GM12878 (cell line): Measurements from ENCODE around the gene PCDHGC5. TPM values are rescaled to one million over a fixed set of nuclear protein-coding genes. Genes with fewer than 3 reads are reported as not detected.
A peak's percentile ranks its signal among the peaks of the same experiment; 100 is the strongest.

Source experiments
- BHLHE40 ChIP-seq, 2 experiments: fragments of 450-650 bp in 1 of 2; IDR thresholded peaks; 2 replicates each; pipeline ENCODE4 v1.6.1; 2011 to 2017; ENCODE audit warnings: low read depth in 2 of 2, borderline replicate concordance in 1 of 2, improper control_type of control experiment in 1 of 2, low read length in 1 of 2, mild to moderate bottlenecking in 1 of 2
- CHD4 ChIP-seq: fragments of 200-600 bp; sonication (generic); IDR thresholded peaks from 2 replicates; pipeline ENCODE4 v1.6.1; 2016; ENCODE audit warnings: mild to moderate bottlenecking
- CTCF ChIP-seq, 3 experiments: IDR thresholded peaks in 2 of 3; conservative IDR thresholded peaks in 1 of 3; 2 replicates each; pipeline ENCODE4 v1.5.1; 2011; ENCODE audit warnings: low read depth in 3 of 3, low read length in 3 of 3, mild to moderate bottlenecking in 3 of 3, control low read depth in 2 of 3, moderate library complexity in 2 of 3, inconsistent platforms in 1 of 3, mixed read lengths in 1 of 3; ENCODE audit not compliant: control insufficient read depth in 2 of 3, insufficient read depth in 1 of 3; ENCODE audit errors: extremely low read depth in 1 of 3
- FOXK2 ChIP-seq: fragments of 450-650 bp; IDR thresholded peaks from 2 replicates; pipeline ENCODE4 v1.6.1; 2017; ENCODE audit warnings: mild to moderate bottlenecking, moderate library complexity
- GATAD2B ChIP-seq: fragments of 450-650 bp; conservative IDR thresholded peaks from 2 replicates; pipeline ENCODE4 v1.6.1; 2017; ENCODE audit warnings: low read depth, mild to moderate bottlenecking, moderate library complexity
- MTA2 ChIP-seq: fragments of 450-650 bp; IDR thresholded peaks from 2 replicates; pipeline ENCODE4 v1.6.1; 2016; ENCODE audit warnings: low read depth, mild to moderate bottlenecking, moderate library complexity
- NR2F1 ChIP-seq: fragments of 450-650 bp; conservative IDR thresholded peaks from 2 replicates; pipeline ENCODE4 v1.6.1; 2017; ENCODE audit warnings: mild to moderate bottlenecking
- POLR2A ChIP-seq: IDR thresholded peaks from 2 replicates; pipeline ENCODE4 v1.6.1; 2011; ENCODE audit warnings: low read depth, mild to moderate bottlenecking, low read length
- SP1 ChIP-seq: IDR thresholded peaks from one replicate; pipeline ENCODE4 v1.6.1; 2011; ENCODE audit warnings: low read depth, low read length
- TCF12 ChIP-seq: IDR thresholded peaks from 2 replicates; pipeline ENCODE4 v1.6.1; 2011; ENCODE audit warnings: low read depth, mild to moderate bottlenecking, low read length
- ZNF687 ChIP-seq: fragments of 450-650 bp; IDR thresholded peaks from 2 replicates; pipeline ENCODE4 v1.6.1; 2017; ENCODE audit warnings: mild to moderate bottlenecking, moderate library complexity
- polyA plus RNA-seq, 11 experiments: library from polyadenylated mRNA; depleted of rRNA in 4 of 11; unstranded in 6 of 11; stranded (reverse) in 5 of 11; fragments of >200 nt; fragmentation: Nextera tagmentation in 4 of 11; fragmentation: Illumina TruSeq in 1 of 11; extraction: Ambion mirVana in 4 of 11; extraction: Trizol in 1 of 11; gene quantifications; 1 replicate in 1 of 11; 2 replicates in 10 of 11; pipeline versions ENCODE4 v1.2.1 to v1.2.3, GENCODE V29; 2011 to 2016; ENCODE audit warnings: inconsistent platforms in 2 of 11, missing spikeins in 2 of 11, low read depth in 1 of 11
- total RNA-seq, 4 experiments: library from RNA; depleted of rRNA in 3 of 4; stranded (reverse); fragments of >200 nt in 3 of 4; fragmentation: Illumina TruSeq in 1 of 4; extraction: Trizol in 1 of 4; gene quantifications; 2 replicates each; pipeline versions ENCODE4 v1.2.1 to v1.2.3, GENCODE V29; 2013 to 2021
- TF ChIP-seq, protein P1 (sequence below): IDR thresholded peaks from 2 replicates; pipeline ENCODE4 v1.6.1; 2012; ENCODE audit warnings: mild to moderate bottlenecking, low read depth, low read length
- TF ChIP-seq, protein P2 (sequence below): IDR thresholded peaks from 2 replicates; pipeline ENCODE4 v1.6.1; 2012; ENCODE audit warnings: improper control_type of control experiment, low read depth, low read length; ENCODE audit not compliant: insufficient replicate concordance

Gene PCDHGC5
- total and polyA plus RNA-seq, 10 of the 15 experiments (the other 5 are each of a cell fraction or from before 2014, with no cell fraction given) = 0.05 to 0.87 (median 0.18) TPM; not detected in 2

GRCh38 chr5:141524604-141525597 is 36.0 kb downstream of the PCDHGC5 start (continued):
- TF ChIP-seq, protein P1, sequence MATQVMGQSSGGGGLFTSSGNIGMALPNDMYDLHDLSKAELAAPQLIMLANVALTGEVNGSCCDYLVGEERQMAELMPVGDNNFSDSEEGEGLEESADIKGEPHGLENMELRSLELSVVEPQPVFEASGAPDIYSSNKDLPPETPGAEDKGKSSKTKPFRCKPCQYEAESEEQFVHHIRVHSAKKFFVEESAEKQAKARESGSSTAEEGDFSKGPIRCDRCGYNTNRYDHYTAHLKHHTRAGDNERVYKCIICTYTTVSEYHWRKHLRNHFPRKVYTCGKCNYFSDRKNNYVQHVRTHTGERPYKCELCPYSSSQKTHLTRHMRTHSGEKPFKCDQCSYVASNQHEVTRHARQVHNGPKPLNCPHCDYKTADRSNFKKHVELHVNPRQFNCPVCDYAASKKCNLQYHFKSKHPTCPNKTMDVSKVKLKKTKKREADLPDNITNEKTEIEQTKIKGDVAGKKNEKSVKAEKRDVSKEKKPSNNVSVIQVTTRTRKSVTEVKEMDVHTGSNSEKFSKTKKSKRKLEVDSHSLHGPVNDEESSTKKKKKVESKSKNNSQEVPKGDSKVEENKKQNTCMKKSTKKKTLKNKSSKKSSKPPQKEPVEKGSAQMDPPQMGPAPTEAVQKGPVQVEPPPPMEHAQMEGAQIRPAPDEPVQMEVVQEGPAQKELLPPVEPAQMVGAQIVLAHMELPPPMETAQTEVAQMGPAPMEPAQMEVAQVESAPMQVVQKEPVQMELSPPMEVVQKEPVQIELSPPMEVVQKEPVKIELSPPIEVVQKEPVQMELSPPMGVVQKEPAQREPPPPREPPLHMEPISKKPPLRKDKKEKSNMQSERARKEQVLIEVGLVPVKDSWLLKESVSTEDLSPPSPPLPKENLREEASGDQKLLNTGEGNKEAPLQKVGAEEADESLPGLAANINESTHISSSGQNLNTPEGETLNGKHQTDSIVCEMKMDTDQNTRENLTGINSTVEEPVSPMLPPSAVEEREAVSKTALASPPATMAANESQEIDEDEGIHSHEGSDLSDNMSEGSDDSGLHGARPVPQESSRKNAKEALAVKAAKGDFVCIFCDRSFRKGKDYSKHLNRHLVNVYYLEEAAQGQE = no peak
- TF ChIP-seq BHLHE40 (IDR thresholded peaks at IDR 0.05; ENCODE audit: borderline replicate concordance in 1 of 2, low read depth in 2 of 2, low read length in 1 of 2) (peak; percentile 46 to 64; a peak in 3 of 4 replicates), GATAD2B (peak; percentile 66), SP1 (no peak), MTA2 (peak; percentile 45; the same call in 1 of the 2 replicates), CHD4 (no peak), CTCF (IDR thresholded peaks at IDR 0.05 in 2 of 3, conservative IDR thresholded peaks at IDR 0.05 in 1 of 3; ENCODE audit: control insufficient read depth in 2 of 3, extremely low read depth in 1 of 3, insufficient read depth in 1 of 3, low read depth in 3 of 3, low read length in 3 of 3) (peak; percentile 98 to 100 (median 99)), TCF12 (peak; percentile 67; the same call in 1 of the 2 replicates), POLR2A (0 out of 2 replicates have a peak, but pooled peaks have one; percentile 34), FOXK2 (no peak), NR2F1 (peak; percentile 74), ZNF687 (no peak)
- TF ChIP-seq, protein P2, sequence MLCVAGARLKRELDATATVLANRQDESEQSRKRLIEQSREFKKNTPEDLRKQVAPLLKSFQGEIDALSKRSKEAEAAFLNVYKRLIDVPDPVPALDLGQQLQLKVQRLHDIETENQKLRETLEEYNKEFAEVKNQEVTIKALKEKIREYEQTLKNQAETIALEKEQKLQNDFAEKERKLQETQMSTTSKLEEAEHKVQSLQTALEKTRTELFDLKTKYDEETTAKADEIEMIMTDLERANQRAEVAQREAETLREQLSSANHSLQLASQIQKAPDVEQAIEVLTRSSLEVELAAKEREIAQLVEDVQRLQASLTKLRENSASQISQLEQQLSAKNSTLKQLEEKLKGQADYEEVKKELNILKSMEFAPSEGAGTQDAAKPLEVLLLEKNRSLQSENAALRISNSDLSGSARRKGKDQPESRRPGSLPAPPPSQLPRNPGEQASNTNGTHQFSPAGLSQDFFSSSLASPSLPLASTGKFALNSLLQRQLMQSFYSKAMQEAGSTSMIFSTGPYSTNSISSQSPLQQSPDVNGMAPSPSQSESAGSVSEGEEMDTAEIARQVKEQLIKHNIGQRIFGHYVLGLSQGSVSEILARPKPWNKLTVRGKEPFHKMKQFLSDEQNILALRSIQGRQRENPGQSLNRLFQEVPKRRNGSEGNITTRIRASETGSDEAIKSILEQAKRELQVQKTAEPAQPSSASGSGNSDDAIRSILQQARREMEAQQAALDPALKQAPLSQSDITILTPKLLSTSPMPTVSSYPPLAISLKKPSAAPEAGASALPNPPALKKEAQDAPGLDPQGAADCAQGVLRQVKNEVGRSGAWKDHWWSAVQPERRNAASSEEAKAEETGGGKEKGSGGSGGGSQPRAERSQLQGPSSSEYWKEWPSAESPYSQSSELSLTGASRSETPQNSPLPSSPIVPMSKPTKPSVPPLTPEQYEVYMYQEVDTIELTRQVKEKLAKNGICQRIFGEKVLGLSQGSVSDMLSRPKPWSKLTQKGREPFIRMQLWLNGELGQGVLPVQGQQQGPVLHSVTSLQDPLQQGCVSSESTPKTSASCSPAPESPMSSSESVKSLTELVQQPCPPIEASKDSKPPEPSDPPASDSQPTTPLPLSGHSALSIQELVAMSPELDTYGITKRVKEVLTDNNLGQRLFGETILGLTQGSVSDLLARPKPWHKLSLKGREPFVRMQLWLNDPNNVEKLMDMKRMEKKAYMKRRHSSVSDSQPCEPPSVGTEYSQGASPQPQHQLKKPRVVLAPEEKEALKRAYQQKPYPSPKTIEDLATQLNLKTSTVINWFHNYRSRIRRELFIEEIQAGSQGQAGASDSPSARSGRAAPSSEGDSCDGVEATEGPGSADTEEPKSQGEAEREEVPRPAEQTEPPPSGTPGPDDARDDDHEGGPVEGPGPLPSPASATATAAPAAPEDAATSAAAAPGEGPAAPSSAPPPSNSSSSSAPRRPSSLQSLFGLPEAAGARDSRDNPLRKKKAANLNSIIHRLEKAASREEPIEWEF = no peak
